ENCODE data around the gene ANKRD13D.

- TF ChIP-seq POLR2A (IDR thresholded peaks at IDR 0.05; ENCODE audit: low read depth, low read length) (no peak), TAF1 (IDR thresholded peaks at IDR 0.05; ENCODE audit: low read depth, low read length) (no peak), POLR2AphosphoS5 (IDR thresholded peaks at IDR 0.05; ENCODE audit: low read depth, low read length) (peak; percentile 62; the same call in 1 of the 2 replicates), SPI1 (IDR thresholded peaks at IDR 0.05; ENCODE audit: low read depth, low read length) (no peak), PAX5 (IDR thresholded peaks at IDR 0.05; ENCODE audit: insufficient read depth, low read length, severe bottlenecking) (no peak)
Observed at GRCh38 chr11:67256477-67257135, 32.5 kb upstream of the ANKRD13D start.

Measured in GM12891 (cell line).